HepG2 (cell line): ENCODE data around the gene APBB2. TPM values are rescaled to one million over a fixed set of nuclear protein-coding genes. Genes with fewer than 3 reads are reported as not detected.

ENCODE experiments used
- ATAC-seq: fragments of 200-7000 bp; cut with Tn5 transposase; 3 replicates; pipeline ENCODE4 v1.9.1; 2020; ENCODE audit warnings: mild to moderate bottlenecking, moderate library complexity
- BruUV-seq: library from RNA; stranded (reverse); fragments of 400-500 nt; replicated peaks from 2 replicates; lab custom pipeline; 2021; lab: Mats Ljungman, UMichigan
- CTCF ChIA-PET: fragments of 300-600 bp; formaldehyde crosslinking; extraction: SDS; loops from one replicate; lab custom pipeline; 2021; ENCODE audit warnings: low total read pairs, inconsistent platforms, low intra/inter-chr PET ratio; lab: Yijun Ruan, JAX
- POLR2A ChIA-PET: fragments of 350-600 bp; sonication (Branson Sonifier 250); formaldehyde crosslinking; loops from one replicate; lab custom pipeline; 2020; ENCODE audit warnings: antibody characterized with exemption, inconsistent platforms; lab: Yijun Ruan, JAX
- DNase-seq: peaks from one replicate; pipeline ENCODE4 v3.0.0-alpha.2; 2015; ENCODE audit warnings: low spot score
- FAIRE-seq: peaks from 3 replicates; lab custom pipeline; 2011; peaks lifted over from hg19 to GRCh38; lab: Jason Lieb, UNC
- H2AFZ ChIP-seq: one replicate; pipeline ENCODE4 v1.6.1; 2011; ENCODE audit warnings: low read length, inconsistent platforms
- H3K27ac ChIP-seq: fragments of 300-600 bp; 3 replicates; pipeline ENCODE4 v1.8.0; 2011; ENCODE audit warnings: mixed run types, mild to moderate bottlenecking, mixed read lengths, low read length, inconsistent platforms; ENCODE audit not compliant: insufficient read depth; ENCODE audit errors: extremely low read length
- H3K27me3 ChIP-seq, 2 experiments: fragments of 200-600 bp in 1 of 2; 2 replicates in 1 of 2; 3 replicates in 1 of 2; pipeline versions ENCODE4 v1.6.0 to v1.8.0; 2011; ENCODE audit warnings: low read length in 2 of 2, mild to moderate bottlenecking in 2 of 2, moderate library complexity in 2 of 2, inconsistent platforms in 1 of 2; ENCODE audit not compliant: insufficient read depth in 2 of 2, control insufficient read depth in 1 of 2
- H3K36me3 ChIP-seq, 2 experiments: fragments of 200-600 bp in 1 of 2; replicated peaks in 1 of 2; 2 replicates in 1 of 2; 3 replicates in 1 of 2; pipeline versions ENCODE4 v1.5.1 to v1.8.0; 2011; ENCODE audit warnings: low read length in 2 of 2, inconsistent platforms in 1 of 2; ENCODE audit not compliant: insufficient read depth in 2 of 2, control insufficient read depth in 1 of 2
- H3K4me1 ChIP-seq: 2 replicates; pipeline ENCODE4 v1.5.1; 2012; ENCODE audit warnings: low read length, inconsistent platforms; ENCODE audit not compliant: insufficient read depth
- H3K4me2 ChIP-seq: 2 replicates; pipeline ENCODE4 v1.6.0; 2011; ENCODE audit warnings: low read depth, low read length, inconsistent platforms
- H3K4me3 ChIP-seq, 3 experiments: fragments of 200-600 bp in 1 of 3; sonication (generic), shearing (Covaris generic) in 1 of 3; replicated peaks in 1 of 3; 2 replicates each; pipeline ENCODE4 v1.5.1; 2011 to 2016; ENCODE audit warnings: low read length in 3 of 3, inconsistent platforms in 2 of 3, low read depth in 2 of 3, mild to moderate bottlenecking in 2 of 3, control low read depth in 1 of 3, mixed read lengths in 1 of 3; ENCODE audit not compliant: insufficient read depth in 1 of 3
- H3K79me2 ChIP-seq: one replicate; pipeline ENCODE4 v1.6.1; 2011; ENCODE audit warnings: low read length, inconsistent platforms; ENCODE audit not compliant: insufficient read depth
- H3K9ac ChIP-seq: 2 replicates; pipeline ENCODE4 v1.6.0; 2011; ENCODE audit warnings: mild to moderate bottlenecking, low read depth, low read length, inconsistent platforms; ENCODE audit not compliant: insufficient read depth
- H3K9me3 ChIP-seq: 2 replicates; pipeline ENCODE4 v1.5.1; 2012; ENCODE audit warnings: mild to moderate bottlenecking, low read length
- H4K20me1 ChIP-seq: 2 replicates; pipeline ENCODE4 v1.6.0; 2011; ENCODE audit warnings: inconsistent platforms, mild to moderate bottlenecking, low read length, moderate library complexity; ENCODE audit not compliant: insufficient read depth
- CEBPB ChIP-seq: IDR thresholded peaks from 2 replicates; pipeline ENCODE4 v1.6.1; 2011; ENCODE audit warnings: low read depth, low read length, improper control_type of control experiment, borderline replicate concordance
- CENPX ChIP-seq: sonication (generic); formaldehyde crosslinking; IDR thresholded peaks from 2 replicates; pipeline ENCODE4 v1.9.0; 2021; ENCODE audit warnings: mild to moderate bottlenecking, missing genetic modification reagents, moderate library complexity
- FIP1L1 ChIP-seq: fragments of 200-400 bp; formaldehyde crosslinking; IDR thresholded peaks from 2 replicates; pipeline ENCODE4 v1.6.1; 2018; ENCODE audit warnings: low read depth, mild to moderate bottlenecking, low read length, moderate library complexity, borderline replicate concordance; ENCODE audit not compliant: insufficient read depth
- JDP2 ChIP-seq: sonication (generic); formaldehyde crosslinking; IDR thresholded peaks from 2 replicates; pipeline ENCODE4 v1.8.1; 2022; ENCODE audit warnings: missing genetic modification reagents, borderline replicate concordance
- NFYC ChIP-seq: IDR thresholded peaks from 2 replicates; pipeline ENCODE4 v1.6.1; 2016; ENCODE audit warnings: missing genetic modification reagents, missing compliant biosample characterization
- ZNF230 ChIP-seq: sonication (generic); formaldehyde crosslinking; IDR thresholded peaks from 2 replicates; pipeline ENCODE4 v1.4.0; 2020; ENCODE audit warnings: mild to moderate bottlenecking, missing genetic modification reagents
- ZNF605 ChIP-seq: sonication (generic); formaldehyde crosslinking; IDR thresholded peaks from 2 replicates; pipeline ENCODE4 v1.8.0; 2022; ENCODE audit warnings: mild to moderate bottlenecking, missing genetic modification reagents
- WGBS: methylation state at CpG from one replicate; pipeline ENCODE4 v1.1.6; 2017; ENCODE audit warnings: low lambda C conversion rate; 5-methylcytosine and 5-hydroxymethylcytosine counted together
- in situ Hi-C: cut with HindIII; loops from 2 replicates; pipeline ENCODE4 v1.10.0; 2017; ENCODE audit warnings: low pct_unique_long_range_greater_than_20kb; ENCODE audit not compliant: extremely low pct_ligation_motif_present
- intact Hi-C: fragments of 100-400 bp; cut with micrococcal nuclease; formaldehyde crosslinking; loops from one replicate; pipeline ENCODE4 v1.10.0; 2022; ENCODE audit not compliant: unreplicated experiment
- polyA plus RNA-seq, 8 experiments: library from polyadenylated mRNA; depleted of rRNA in 3 of 8; stranded (reverse) in 7 of 8; unstranded in 1 of 8; fragments of >200 nt; fragmentation: Illumina TruSeq in 4 of 8; extraction: Trizol in 4 of 8; gene quantifications; 2 replicates each; pipeline versions ENCODE4 v1.2.1 to v1.2.3, GENCODE V29; 2011 to 2016; ENCODE audit warnings: low read depth in 4 of 8, missing spikeins in 1 of 8, mixed read lengths in 1 of 8; ENCODE audit not compliant: insufficient read depth in 1 of 8
- total RNA-seq, 5 experiments: library from RNA; depleted of rRNA; stranded (reverse); fragments of >200 nt; fragmentation: Illumina TruSeq; extraction: Trizol; gene quantifications; 2 replicates each; pipeline ENCODE4 v1.2.3, GENCODE V29; 2016; ENCODE audit warnings: low read depth in 1 of 5
- TF ChIP-seq, protein P1 (sequence below): sonication (generic); formaldehyde crosslinking; IDR thresholded peaks from 2 replicates; pipeline ENCODE4 v1.4.0; 2020; ENCODE audit warnings: mild to moderate bottlenecking, missing genetic modification reagents

APBB2 gene
- total and polyA plus RNA-seq, 2 of the 13 experiments (the other 11 are each of a cell fraction or from before 2014, with no cell fraction given) = 11.7 to 17.0 TPM

DNA sequence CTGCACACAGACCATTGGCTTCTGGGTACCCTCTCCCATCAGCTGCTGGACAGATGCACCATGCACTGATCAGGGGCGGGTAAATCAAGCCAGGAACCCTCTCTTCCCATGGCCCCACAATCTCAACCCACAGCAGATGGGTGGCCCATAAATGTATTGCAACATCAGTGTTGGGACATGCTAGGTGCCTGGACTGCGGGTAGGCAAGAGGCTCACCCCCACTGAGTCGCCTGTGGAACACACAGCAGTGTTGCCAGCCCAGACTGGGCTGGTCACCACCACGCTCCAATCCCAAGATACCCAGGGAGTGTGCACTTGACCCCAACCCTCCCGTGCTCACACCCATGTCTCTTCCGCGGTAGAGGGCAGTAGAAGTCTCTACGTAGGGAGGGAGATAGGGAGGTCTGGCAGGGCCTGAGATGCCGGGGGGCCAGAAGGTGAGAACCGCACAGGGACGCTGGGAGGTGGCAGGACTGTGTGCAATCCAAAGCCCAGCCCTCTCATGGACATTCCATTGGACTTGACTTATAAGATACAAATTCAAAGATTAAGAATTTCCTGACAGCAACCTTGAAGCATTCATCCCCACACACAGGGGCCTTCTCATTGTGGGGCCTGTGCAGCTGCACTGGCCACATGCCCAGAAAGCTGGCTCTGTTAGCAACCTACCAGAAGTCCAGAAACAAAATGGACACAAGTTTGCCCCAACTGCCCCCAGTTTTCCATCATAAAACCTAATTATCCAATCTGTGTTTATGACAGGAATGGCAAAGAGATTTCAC is 280.9 kb downstream of the APBB2 start:
- peaks cover 0 to 28% of the 10 kb centered on the region in 2 experiments; a peak in 3 of 5 replicates for H3K36me3 ChIP-seq
- 96% methylated on average over 8 of the region's 11 CpGs for WGBS
- DNase-seq = no peak
- no peaks in the 10 kb centered on the region for H3K4me1 ChIP-seq
- POLR2A ChIA-PET = no interaction called here
- TF ChIP-seq CEBPB (peak; percentile 36; the same call in 1 of the 2 replicates), CENPX (no peak)
- H3K4me3 ChIP-seq = no peak overlapping the region
- no peak overlapping the region for H3K9ac ChIP-seq
- no peaks in the 10 kb centered on the region for H3K27me3 ChIP-seq
- in situ Hi-C loops = no loop called here
- FAIRE-seq = no peak
- no peak overlapping the region for H3K27ac ChIP-seq
- BruUV-seq = no TSS peak
- H3K79me2 ChIP-seq = no peaks in the 10 kb centered on the region
- no peaks in the 10 kb centered on the region for H4K20me1 ChIP-seq
- CTCF ChIA-PET = no interaction called here
- no peak overlapping the region for H3K4me2 ChIP-seq
- H2AFZ ChIP-seq = no peak overlapping the region
- H3K9me3 ChIP-seq = no peaks in the 10 kb centered on the region
- intact Hi-C loops = no loop called here
- ATAC-seq = no peak

DNA sequence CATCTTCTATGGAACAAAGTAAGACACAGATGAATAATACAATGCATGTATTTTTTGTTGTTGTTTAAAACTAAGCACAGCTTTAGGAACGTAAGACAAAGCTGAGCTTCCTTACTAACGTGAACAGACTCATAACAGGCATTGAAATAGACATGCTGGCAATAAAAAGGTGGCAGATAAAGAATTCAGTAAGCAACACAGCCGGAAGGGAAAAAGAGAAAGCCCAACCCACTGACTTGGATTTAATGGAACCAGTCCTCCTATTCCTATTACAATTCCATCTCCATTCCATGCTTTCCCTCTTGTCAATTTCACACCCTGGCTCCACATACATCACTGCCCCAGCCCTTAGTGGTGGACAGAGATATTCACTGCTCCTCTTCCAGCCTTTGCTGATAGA is 282.5 kb downstream of the APBB2 start:
- no peak for FAIRE-seq
- ChIA-PET POLR2A (interaction anchor here (1.0 kb wide), 1 partner anchor 285 kb away, joined by 3 read pairs; no protein-coding TSS in a partner anchor), CTCF (no interaction called here)
- 93% methylated on average over 3 of the region's 3 CpGs for WGBS
- Histone ChIP-seq H3K4me3 (no peak overlapping the region), H3K9me3 (no peaks in the 10 kb centered on the region), H3K4me1 (no peaks in the 10 kb centered on the region), H3K9ac (no peak overlapping the region), H3K4me2 (no peak overlapping the region), H2AFZ (no peak overlapping the region), H3K36me3 (peaks cover 0 to 22% of the 10 kb centered on the region in 2 experiments; a peak in 3 of 5 replicates), H3K27me3 (no peaks in the 10 kb centered on the region), H4K20me1 (no peaks in the 10 kb centered on the region), H3K79me2 (no peaks in the 10 kb centered on the region), H3K27ac (no peak overlapping the region)
- BruUV-seq = no TSS peak
- intact Hi-C loops (no loop called here), in situ Hi-C loops (no loop called here)
- ATAC-seq = no peak
- TF ChIP-seq ZNF605 (CRISPR knock-in tag) = no peak
- no peak for TF ChIP-seq JDP2 (CRISPR knock-in tag)
- TF ChIP-seq FIP1L1 = no peak
- TF ChIP-seq, protein P1, sequence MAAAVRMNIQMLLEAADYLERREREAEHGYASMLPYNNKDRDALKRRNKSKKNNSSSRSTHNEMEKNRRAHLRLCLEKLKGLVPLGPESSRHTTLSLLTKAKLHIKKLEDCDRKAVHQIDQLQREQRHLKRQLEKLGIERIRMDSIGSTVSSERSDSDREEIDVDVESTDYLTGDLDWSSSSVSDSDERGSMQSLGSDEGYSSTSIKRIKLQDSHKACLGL (CRISPR knock-in tag) = no peak
- TF ChIP-seq ZNF230 (CRISPR knock-in tag) = no peak
- TF ChIP-seq NFYC (CRISPR knock-in tag) = no peak
- no peak for DNase-seq
